ENCODE data around the gene GRIK4.

DNA sequence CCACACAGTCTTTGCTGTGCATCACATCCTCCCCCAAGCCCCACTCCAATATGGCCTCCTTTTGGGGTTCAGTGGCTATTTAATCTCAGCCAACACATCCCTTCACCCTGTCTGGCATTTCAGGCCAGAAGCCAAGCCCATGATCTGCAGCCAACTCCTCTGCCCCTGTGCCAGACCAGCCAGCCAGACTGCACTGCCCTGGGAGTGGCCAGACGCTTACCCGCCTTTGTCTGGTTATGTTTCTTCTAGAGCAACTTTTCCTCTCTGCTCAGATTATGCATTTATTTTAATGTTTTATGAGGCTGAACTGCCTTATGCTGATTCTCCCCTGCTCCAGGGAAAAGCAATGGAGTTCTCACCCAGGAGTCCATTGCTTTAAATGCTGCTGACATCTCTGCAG lies 305.6 kb downstream of the GRIK4 start:
- TF ChIP-seq CTCF (IDR thresholded peaks at IDR 0.05; ENCODE audit: insufficient read depth, low read depth, low read length) = no peak
- TF ChIP-seq EZH2 (IDR thresholded peaks at IDR 0.05; ENCODE audit: insufficient read depth, low read length) = no peak
